Stimulated activated naive CD8-positive, alpha-beta T cell treated with anti-CD3 and anti-CD28 coated beads, Interleukin-15, amount 100 ng/mL, for 72 hours (primary cell): ENCODE data around the gene TFAP2D.

Experiments used
- ATAC-seq: fragments of 150-1000 bp; cut with Tn5 transposase; 2 replicates; pipeline ENCODE4 v1.10.0; 2021; ENCODE audit warnings: mild to moderate bottlenecking, moderate library complexity
- DNase-seq, 2 donors: peaks; one replicate each; pipeline ENCODE4 v3.0.0; 2021 to 2022
- H3K27ac Mint-ChIP-seq, 2 donors: one replicate each; pipeline ENCODE4 v1.8.0; 2022; ENCODE audit warnings: mild to moderate bottlenecking in 2 of 2, mixed read lengths in 2 of 2, moderate library complexity in 2 of 2
- H3K27me3 Mint-ChIP-seq: one replicate; pipeline ENCODE4 v1.8.0; 2022; ENCODE audit warnings: mixed read lengths
- H3K4me1 Mint-ChIP-seq: one replicate; pipeline ENCODE4 v1.8.0; 2022; ENCODE audit warnings: mild to moderate bottlenecking, mixed read lengths
- H3K4me3 Mint-ChIP-seq, 2 donors: one replicate each; pipeline ENCODE4 v1.8.0; 2022; ENCODE audit warnings: mild to moderate bottlenecking in 2 of 2, mixed read lengths in 2 of 2, moderate library complexity in 1 of 2
- H3K9me3 Mint-ChIP-seq, 2 donors: one replicate each; pipeline ENCODE4 v1.8.0; 2022; ENCODE audit warnings: mixed read lengths in 2 of 2

Gene TFAP2D

DNA sequence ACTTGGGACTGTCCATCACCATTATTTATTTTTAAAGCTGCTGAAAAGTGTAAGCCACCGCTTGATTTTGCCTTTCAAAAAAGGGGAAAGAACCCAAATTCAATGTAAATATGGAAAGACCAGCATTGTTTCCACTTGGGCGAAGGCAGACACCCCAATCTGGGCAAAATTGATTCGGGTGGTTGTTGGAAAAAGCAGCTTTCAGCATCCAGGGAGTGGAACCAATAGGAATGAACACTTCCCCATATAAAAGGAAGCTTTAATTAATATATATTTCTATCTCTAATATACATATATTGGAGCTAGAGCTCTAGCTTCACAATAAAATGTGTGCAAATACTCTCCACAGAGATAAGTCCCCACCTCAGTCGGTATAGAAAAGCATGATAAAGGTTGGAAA lies at the start of gene TFAP2D:
Gene TFAP2D, plus strand, starts transcription at position 301 of the 400 bp plus-strand sequence. CDS start 530 bp downstream, outside the sequence.
- no peaks in the 10 kb centered on the region for H3K4me1 Mint-ChIP-seq
- peaks cover 13 to 20% of the 10 kb centered on the region in 2 donors for H3K9me3 Mint-ChIP-seq
- peaks cover 96% of the 10 kb centered on the region for H3K27me3 Mint-ChIP-seq
- no peak within 1 kb of the TSS for H3K27ac Mint-ChIP-seq
- DNase-seq (no peak), ATAC-seq (no peak)
- no peak within 1 kb of the TSS for H3K4me3 Mint-ChIP-seq

DNA sequence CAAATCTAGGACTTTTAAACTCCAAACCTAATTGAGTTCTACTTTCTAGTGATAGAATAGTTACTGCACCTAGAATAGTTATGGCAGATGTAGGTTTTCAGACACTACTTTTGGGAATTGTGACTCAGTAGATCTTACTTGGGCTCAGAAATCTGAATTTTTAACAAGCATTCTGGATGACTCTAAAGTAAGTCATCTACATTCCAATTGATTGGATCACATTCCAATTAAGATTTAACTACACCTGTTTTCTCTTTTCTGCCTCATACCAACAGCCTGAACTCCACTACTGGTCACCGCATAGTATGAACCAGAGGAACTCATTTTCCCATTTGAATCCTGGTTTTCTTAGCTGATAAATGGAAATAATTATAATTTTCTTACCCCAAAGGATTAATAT lies 49.5 kb upstream of the TFAP2D start:
- Mint-ChIP-seq H3K9me3 (peaks cover 0 to 4% of the 10 kb centered on the region in 2 donors), H3K27me3 (no peaks in the 10 kb centered on the region), H3K4me1 (no peaks in the 10 kb centered on the region), H3K4me3 (no peak overlapping the region), H3K27ac (no peak overlapping the region)
- ATAC-seq (no peak), DNase-seq (no peak)

GRCh38 chr6:50666089-50666488 lies 47.2 kb upstream of the TFAP2D start:
- H3K27ac Mint-ChIP-seq: no peak overlapping the region
- DNase-seq: no peak
- H3K9me3 Mint-ChIP-seq: peaks cover 0 to 4% of the 10 kb centered on the region in 2 donors
- H3K27me3 Mint-ChIP-seq: no peaks in the 10 kb centered on the region
- ATAC-seq: no peak
- no peak overlapping the region for H3K4me3 Mint-ChIP-seq
- H3K4me1 Mint-ChIP-seq: no peaks in the 10 kb centered on the region

DNA sequence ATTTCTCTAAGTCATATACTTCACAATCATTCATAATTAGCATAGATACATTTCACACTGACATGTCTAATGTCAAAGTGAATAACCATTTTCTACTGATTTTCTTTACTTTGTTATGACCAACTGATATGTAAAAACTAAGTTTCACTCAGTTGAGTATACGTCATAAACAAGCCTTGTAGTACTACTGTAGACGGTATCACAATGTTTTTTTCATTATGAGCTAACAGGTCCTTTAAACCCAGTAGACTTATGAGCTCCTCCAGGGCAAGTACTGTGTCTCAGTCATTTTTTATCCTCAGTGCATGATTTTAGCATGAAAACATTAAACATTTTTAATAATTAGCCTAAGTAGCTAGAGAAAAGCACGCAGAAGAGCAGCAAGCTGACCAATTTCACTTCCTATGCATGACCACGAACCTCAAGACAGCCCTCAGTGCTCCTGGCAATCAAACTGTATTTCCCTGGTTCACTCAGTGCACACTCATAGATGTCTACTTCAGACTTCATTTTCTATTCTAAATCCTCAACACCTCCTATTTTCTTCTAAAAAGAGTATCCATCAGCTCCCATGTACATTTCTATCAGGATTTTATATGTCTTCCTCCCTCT lies 32.0 kb upstream of the TFAP2D start:
- no peaks in the 10 kb centered on the region for H3K4me1 Mint-ChIP-seq
- DNase-seq: no peak
- H3K27me3 Mint-ChIP-seq: no peaks in the 10 kb centered on the region
- no peaks in the 10 kb centered on the region for H3K9me3 Mint-ChIP-seq
- no peak overlapping the region for H3K27ac Mint-ChIP-seq
- no peak overlapping the region for H3K4me3 Mint-ChIP-seq
- no peak for ATAC-seq

DNA sequence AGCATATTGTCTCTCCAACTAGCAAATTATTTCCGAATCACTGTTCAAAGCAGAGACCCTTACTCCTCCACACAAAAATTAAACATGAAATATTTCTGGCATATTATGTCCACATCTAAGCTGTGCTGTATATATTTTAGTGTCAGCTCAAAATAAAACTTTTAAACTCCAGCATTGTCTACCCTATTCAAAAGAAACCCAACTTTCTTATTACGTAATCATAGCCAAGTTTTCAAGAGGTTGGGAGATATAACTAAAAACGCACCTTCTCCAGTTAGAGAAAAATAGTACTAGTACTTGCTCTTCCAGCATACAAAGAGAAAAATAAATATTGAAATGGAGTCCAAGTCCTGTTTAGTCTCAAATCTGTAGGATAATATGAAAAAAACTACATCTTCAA lies 24.1 kb upstream of the TFAP2D start:
- Mint-ChIP-seq H3K4me3 (no peak overlapping the region), H3K27me3 (no peaks in the 10 kb centered on the region), H3K27ac (no peak overlapping the region), H3K4me1 (no peaks in the 10 kb centered on the region), H3K9me3 (no peaks in the 10 kb centered on the region)
- ATAC-seq (no peak), DNase-seq (no peak)

DNA sequence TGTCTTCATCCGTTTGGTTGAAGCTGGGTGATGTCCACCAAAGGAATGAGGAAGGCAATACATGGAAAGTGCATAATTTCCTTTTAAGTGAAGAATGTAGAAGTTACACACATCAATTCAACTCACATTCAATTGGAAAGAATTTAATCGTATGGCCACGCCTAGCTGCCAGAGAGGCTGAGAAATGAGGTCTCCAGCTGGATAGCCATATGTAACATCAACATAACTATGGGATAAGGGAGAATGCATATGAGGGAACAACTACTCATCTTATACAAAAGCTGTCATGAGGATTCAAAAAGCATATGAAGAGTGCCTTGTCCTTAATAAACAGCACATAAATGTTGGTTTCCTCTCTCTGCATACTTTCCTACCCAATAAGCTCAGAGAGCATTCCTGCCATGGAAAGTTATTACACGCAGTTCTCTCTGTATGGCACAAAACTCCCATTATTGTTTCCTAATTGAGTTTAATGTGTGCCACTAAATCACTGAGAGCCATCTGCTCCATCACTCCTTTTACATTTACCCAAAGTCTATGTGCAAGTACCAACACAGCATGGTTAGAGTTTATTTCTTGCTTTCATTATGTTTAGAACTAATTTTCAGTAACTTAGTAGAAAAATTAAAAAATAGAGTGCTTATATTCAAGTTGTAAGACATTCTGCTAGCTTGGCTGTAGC lies 21.4 kb upstream of the TFAP2D start:
- Mint-ChIP-seq H3K27me3 (no peaks in the 10 kb centered on the region), H3K9me3 (no peaks in the 10 kb centered on the region), H3K4me3 (no peak overlapping the region), H3K27ac (no peak overlapping the region), H3K4me1 (no peaks in the 10 kb centered on the region)
- DNase-seq (no peak), ATAC-seq (no peak)

- H3K4me1 Mint-ChIP-seq: no peaks in the 10 kb centered on the region
- H3K9me3 Mint-ChIP-seq: no peaks in the 10 kb centered on the region
- H3K27me3 Mint-ChIP-seq: peaks cover 5% of the 10 kb centered on the region
- no peak for DNase-seq
- ATAC-seq: no peak
- no peak overlapping the region for H3K27ac Mint-ChIP-seq
- no peak overlapping the region for H3K4me3 Mint-ChIP-seq
These were observed 14.8 kb upstream of the TFAP2D start for GRCh38 chr6:50698546-50698945.

GRCh38 chr6:50699051-50699775 lies 14.1 kb upstream of the TFAP2D start:
- no peaks in the 10 kb centered on the region for H3K9me3 Mint-ChIP-seq
- no peak overlapping the region for H3K4me3 Mint-ChIP-seq
- DNase-seq (no peak), ATAC-seq (no peak)
- no peaks in the 10 kb centered on the region for H3K4me1 Mint-ChIP-seq
- no peak overlapping the region for H3K27ac Mint-ChIP-seq
- peaks cover 9% of the 10 kb centered on the region for H3K27me3 Mint-ChIP-seq

DNA sequence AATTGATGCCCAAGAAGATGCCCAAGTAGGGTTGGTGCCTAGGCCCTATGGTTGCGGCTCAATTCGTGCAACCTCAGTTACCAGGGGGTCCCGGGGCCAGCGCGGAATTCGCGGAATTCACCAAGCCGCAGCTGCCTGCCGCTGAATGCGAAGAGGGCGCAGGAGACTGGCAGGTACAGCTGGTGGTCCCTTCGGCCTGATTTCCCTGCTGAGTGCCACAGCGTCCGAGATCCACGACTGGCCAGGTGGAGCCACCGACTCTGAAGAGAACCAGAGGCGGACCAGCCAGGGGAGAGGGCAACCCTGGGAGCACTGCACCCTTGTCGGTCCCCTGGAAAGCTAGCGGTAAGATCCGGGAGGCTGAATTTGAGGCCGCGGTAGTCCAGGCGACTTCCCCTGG lies 6.8 kb upstream of the TFAP2D start:
- DNase-seq (no peak), ATAC-seq (no peak)
- peaks cover 7 to 8% of the 10 kb centered on the region in 2 donors for H3K9me3 Mint-ChIP-seq
- H3K27ac Mint-ChIP-seq: no peak overlapping the region
- no peaks in the 10 kb centered on the region for H3K4me1 Mint-ChIP-seq
- H3K27me3 Mint-ChIP-seq: peaks cover 81% of the 10 kb centered on the region
- H3K4me3 Mint-ChIP-seq: no peak overlapping the region

DNA sequence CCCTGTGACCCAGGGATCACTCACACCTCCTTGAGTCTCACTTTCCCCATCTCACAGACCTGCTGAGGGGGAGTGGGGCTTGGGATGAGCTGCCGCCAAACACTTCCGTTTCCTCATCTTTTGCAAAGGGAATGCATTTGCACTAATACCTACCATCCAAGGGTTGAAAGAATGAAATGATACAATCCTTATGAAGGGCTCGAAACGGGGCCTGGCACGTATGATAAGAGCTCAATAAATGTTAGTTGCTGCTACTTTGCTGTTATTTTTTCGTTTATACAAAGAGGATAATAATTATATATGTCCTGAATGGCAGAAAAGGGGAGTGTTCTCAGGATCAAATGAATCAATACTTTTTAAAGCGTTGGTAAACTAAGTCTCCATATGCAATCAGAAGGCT lies 6.1 kb upstream of the TFAP2D start:
- Mint-ChIP-seq H3K4me3 (no peak overlapping the region), H3K9me3 (peaks cover 7 to 8% of the 10 kb centered on the region in 2 donors), H3K4me1 (no peaks in the 10 kb centered on the region), H3K27me3 (peaks cover 87% of the 10 kb centered on the region), H3K27ac (peak overlapping the region in 1 of 2 donors; percentile 57)
- ATAC-seq: no peak
- no peak for DNase-seq

- ATAC-seq (no peak), DNase-seq (no peak)
- H3K4me3 Mint-ChIP-seq: no peak overlapping the region
- peaks cover 7 to 8% of the 10 kb centered on the region in 2 donors for H3K9me3 Mint-ChIP-seq
- H3K27me3 Mint-ChIP-seq: peaks cover 93% of the 10 kb centered on the region
- no peak overlapping the region for H3K27ac Mint-ChIP-seq
- no peaks in the 10 kb centered on the region for H3K4me1 Mint-ChIP-seq
These were observed 5.5 kb upstream of the TFAP2D start for GRCh38 chr6:50707652-50708300.

- ATAC-seq (no peak), DNase-seq (no peak)
- peaks cover 7 to 8% of the 10 kb centered on the region in 2 donors for H3K9me3 Mint-ChIP-seq
- H3K27ac Mint-ChIP-seq: no peak overlapping the region
- no peak overlapping the region for H3K4me3 Mint-ChIP-seq
- H3K27me3 Mint-ChIP-seq: peaks cover 96% of the 10 kb centered on the region
- H3K4me1 Mint-ChIP-seq: no peaks in the 10 kb centered on the region
These were observed 4.5 kb upstream of the TFAP2D start for GRCh38 chr6:50708664-50709365.

DNA sequence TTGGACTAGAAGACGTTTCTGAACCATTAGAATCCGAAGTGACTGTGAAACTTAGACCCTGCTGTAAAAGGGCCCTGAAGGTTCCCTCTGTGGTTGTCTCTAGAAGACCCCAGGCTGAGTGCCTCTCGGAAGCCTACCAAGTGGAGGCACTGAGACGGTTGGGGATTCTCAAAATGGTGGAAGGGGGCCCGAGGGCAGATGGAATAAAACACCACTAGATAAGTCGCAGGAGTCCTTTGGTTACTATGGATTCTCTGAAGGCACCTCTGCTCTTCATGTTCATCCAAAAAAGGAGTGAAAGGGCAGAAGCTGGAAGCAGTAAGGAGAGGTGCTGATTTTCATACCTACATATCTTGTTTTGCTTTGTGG lies 4.0 kb upstream of the TFAP2D start:
- Mint-ChIP-seq H3K9me3 (peaks cover 8 to 11% of the 10 kb centered on the region in 2 donors), H3K27me3 (peaks cover 100% of the 10 kb centered on the region)
- DNase-seq: no peak

DNA sequence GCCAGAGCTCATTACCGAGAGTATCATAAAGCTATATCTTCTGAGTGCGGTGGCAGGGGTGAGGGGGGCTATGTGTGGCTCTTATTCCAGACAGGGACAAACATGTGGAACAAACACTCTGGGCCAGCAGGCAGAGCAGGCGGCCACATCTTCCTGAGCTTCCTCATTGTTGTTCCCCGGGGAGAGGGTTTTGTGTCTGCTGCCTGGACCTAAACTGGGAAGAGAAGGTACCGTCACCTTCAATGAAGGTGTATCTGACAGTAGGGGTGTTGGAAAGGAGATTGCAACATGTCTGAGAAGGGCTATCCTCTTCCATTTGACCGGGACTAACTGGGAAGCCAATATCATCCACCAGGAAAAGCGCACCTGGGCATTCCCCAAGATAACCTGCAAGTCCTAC lies 1.6 kb upstream of the TFAP2D start:
- ATAC-seq (no peak), DNase-seq (no peak)
- Mint-ChIP-seq H3K27ac (no peak overlapping the region), H3K9me3 (peaks cover 20% of the 10 kb centered on the region in 2 donors), H3K4me1 (no peaks in the 10 kb centered on the region), H3K4me3 (no peak overlapping the region), H3K27me3 (peaks cover 100% of the 10 kb centered on the region)

More for the DNA sequence above, 4.0 kb upstream of the TFAP2D start:
- ATAC-seq: no peak
- Mint-ChIP-seq H3K27ac (no peak overlapping the region), H3K4me1 (no peaks in the 10 kb centered on the region), H3K4me3 (no peak overlapping the region)

DNA sequence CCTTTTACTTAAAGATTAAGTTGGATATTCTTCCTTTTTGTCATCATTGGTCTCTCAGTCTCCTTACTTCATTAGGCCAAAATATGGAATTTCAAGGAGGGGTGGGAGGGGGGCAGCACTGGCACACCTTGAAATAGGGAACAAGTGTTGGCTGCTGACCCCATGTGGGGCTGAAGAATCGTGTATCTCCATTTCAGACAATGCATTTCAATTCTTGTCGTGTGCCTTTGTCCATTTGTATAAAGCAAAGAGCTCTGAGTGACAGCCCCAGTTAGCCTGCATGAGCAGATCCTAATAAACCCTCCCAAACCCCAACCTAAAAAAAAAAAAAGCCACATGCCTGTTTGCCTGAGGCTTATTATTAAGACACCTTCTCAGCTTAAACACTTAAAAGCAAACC lies 1.0 kb upstream of the TFAP2D start:
- peaks cover 100% of the 10 kb centered on the region for H3K27me3 Mint-ChIP-seq
- no peak overlapping the region for H3K27ac Mint-ChIP-seq
- DNase-seq (no peak), ATAC-seq (no peak)
- H3K9me3 Mint-ChIP-seq: peaks cover 20% of the 10 kb centered on the region in 2 donors
- no peaks in the 10 kb centered on the region for H3K4me1 Mint-ChIP-seq
- H3K4me3 Mint-ChIP-seq: no peak overlapping the region
